AG04450 (cell line): Measurements from ENCODE around the gene ZDBF2. TPM values are rescaled to one million over a fixed set of nuclear protein-coding genes. Genes with fewer than 3 reads are reported as not detected.

Experiments
- CTCF ChIA-PET: fragments of 300-600, 350-600 bp; formaldehyde crosslinking; extraction: SDS; loops from one replicate; lab custom pipeline; 2022; ENCODE audit warnings: antibody characterized with exemption, inconsistent platforms; lab: Charles Lee
- POLR2A ChIA-PET: fragments of 350-600 bp; formaldehyde crosslinking; extraction: SDS; loops from one replicate; lab custom pipeline; 2021; ENCODE audit warnings: antibody characterized with exemption, inconsistent platforms; lab: Yijun Ruan, JAX
- DNase-seq: peaks from one replicate; pipeline ENCODE4 v3.0.0-alpha.2; 2011; ENCODE audit warnings: low read depth, low spot score
- H3K27ac ChIP-seq: one replicate; pipeline ENCODE4 v1.5.1; 2012; ENCODE audit warnings: low read depth, low read length, control low read depth
- H3K27me3 ChIP-seq: one replicate; pipeline ENCODE4 v1.6.0; 2012; ENCODE audit warnings: low read length; ENCODE audit not compliant: control insufficient read depth, insufficient read depth
- H3K4me3 ChIP-seq: 2 replicates; pipeline ENCODE4 v1.5.1; 2011; ENCODE audit warnings: mild to moderate bottlenecking, low read depth, low read length, control low read depth
- H3K9me3 ChIP-seq: 2 replicates; pipeline ENCODE4 v1.5.1; 2012; ENCODE audit warnings: low read length; ENCODE audit not compliant: control insufficient read depth, insufficient read depth
- CTCF ChIP-seq: IDR thresholded peaks from 2 replicates; pipeline ENCODE4 v1.5.1; 2011; ENCODE audit warnings: low read depth, low read length, control low read depth, inconsistent platforms
- polyA plus RNA-seq: library from polyadenylated mRNA; depleted of rRNA; stranded (reverse); fragments of >200 nt; gene quantifications from 2 replicates; pipeline ENCODE4 v1.2.3, GENCODE V29; 2011

Gene ZDBF2
- polyA plus RNA-seq, 1 experiment = 8.1 TPM

- Histone ChIP-seq H3K27ac (no peak overlapping the region), H3K9me3 (no peaks in the 10 kb centered on the region), H3K27me3 (no peaks in the 10 kb centered on the region), H3K4me3 (no peak overlapping the region)
- CTCF ChIA-PET = no interaction called here
- POLR2A ChIA-PET = no interaction called here
- no peak for DNase-seq
- TF ChIP-seq CTCF = no peak
Observed at GRCh38 chr2:206323033-206323432, 48.6 kb downstream of the ZDBF2 start.

- POLR2A ChIA-PET = no interaction called here
- CTCF ChIA-PET = no interaction called here
- no peaks in the 10 kb centered on the region for H3K27me3 ChIP-seq
Observed at GRCh38 chr2:206323486-206323885, 49.0 kb downstream of the ZDBF2 start.

GRCh38 chr2:206324869-206325268 lies 50.4 kb downstream of the ZDBF2 start:
- Histone ChIP-seq H3K4me3 (no peak overlapping the region), H3K9me3 (no peaks in the 10 kb centered on the region), H3K27me3 (no peaks in the 10 kb centered on the region), H3K27ac (no peak overlapping the region)
- POLR2A ChIA-PET = no interaction called here
- DNase-seq = no peak
- CTCF ChIA-PET = no interaction called here
- no peak for TF ChIP-seq CTCF

More at GRCh38 chr2:206323486-206323885, 49.0 kb downstream of the ZDBF2 start:
- Histone ChIP-seq H3K4me3 (no peak overlapping the region), H3K9me3 (no peaks in the 10 kb centered on the region), H3K27ac (no peak overlapping the region)
- no peak for TF ChIP-seq CTCF
- no peak for DNase-seq

GRCh38 chr2:206328974-206329373 lies 54.5 kb downstream of the ZDBF2 start:
- DNase-seq = no peak
- H3K4me3 ChIP-seq = no peak overlapping the region
- no peak overlapping the region for H3K27ac ChIP-seq
- H3K27me3 ChIP-seq = no peaks in the 10 kb centered on the region
- H3K9me3 ChIP-seq = no peaks in the 10 kb centered on the region
- ChIA-PET POLR2A (no interaction called here), CTCF (no interaction called here)
- TF ChIP-seq CTCF = no peak

- no peak for DNase-seq
- H3K27ac ChIP-seq = no peak overlapping the region
- H3K4me3 ChIP-seq = no peak overlapping the region
- POLR2A ChIA-PET = no interaction called here
- H3K27me3 ChIP-seq = no peaks in the 10 kb centered on the region
- TF ChIP-seq CTCF = no peak
- H3K9me3 ChIP-seq = no peaks in the 10 kb centered on the region
- CTCF ChIA-PET = no interaction called here
Observed at GRCh38 chr2:206336861-206337260, 62.4 kb downstream of the ZDBF2 start.
